ENCODE results near the gene MRPS6. TPM values are rescaled to one million over a fixed set of nuclear protein-coding genes. Genes with fewer than 3 reads are reported as not detected.

Gene MRPS6
- total RNA-seq, 1 experiment from 2014 or later: 55.1 TPM

DNA sequence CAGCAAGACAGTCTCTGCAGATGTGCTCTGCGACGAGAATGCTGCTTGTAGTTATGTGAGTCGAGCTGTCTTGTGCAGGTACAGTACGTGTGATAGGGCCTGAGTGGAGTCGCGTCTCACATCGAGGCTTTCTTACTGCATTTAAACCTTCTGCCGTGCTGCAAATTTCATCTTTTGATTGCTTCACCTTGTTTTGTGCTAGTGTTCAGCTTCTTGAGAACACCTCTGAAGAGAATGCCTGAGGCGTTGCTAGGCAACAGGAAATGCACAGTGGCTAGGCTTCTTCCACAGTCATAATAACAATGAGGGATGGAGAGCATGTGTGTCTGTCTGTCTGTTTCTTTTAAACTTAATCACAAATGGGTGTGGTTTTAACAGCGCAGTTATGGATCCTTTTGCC is 52.9 kb downstream of the MRPS6 start:
- Histone ChIP-seq H3K4me1 (ENCODE audit: control insufficient read depth in 1 of 2, insufficient read depth in 2 of 2, low read length in 2 of 2) (peaks cover 14 to 18% of the 10 kb centered on the region in 2 experiments; a peak in 3 of 4 replicates), H2AFZ (ENCODE audit: low read depth, low read length, poor library complexity, severe bottlenecking) (no peak overlapping the region), H3K9me3 (ENCODE audit: control insufficient read depth in 1 of 2, insufficient read depth in 1 of 2, low read depth in 1 of 2, low read length in 2 of 2) (no peaks in the 10 kb centered on the region), H3K36me3 (ENCODE audit: control insufficient read depth in 1 of 2, insufficient read depth in 2 of 2, low read length in 2 of 2) (peaks cover 7 to 10% of the 10 kb centered on the region in 2 experiments; a peak in 2 of 4 replicates), H3K27me3 (ENCODE audit: insufficient read depth, low read length) (no peaks in the 10 kb centered on the region), H3K27ac (ENCODE audit: low read depth, low read length) (no peak overlapping the region), H3K9me2 (ENCODE audit: insufficient read depth) (no peaks in the 10 kb centered on the region), H3K4me3 (replicated peaks in 1 of 2; ENCODE audit: low read depth in 1 of 2, low read length in 2 of 2) (no peak overlapping the region), H3K9ac (ENCODE audit: low read length) (no peak overlapping the region), H4K20me1 (ENCODE audit: insufficient read depth) (no peaks in the 10 kb centered on the region), H3K79me2 (ENCODE audit: insufficient read depth, low read length) (peaks cover 57% of the 10 kb centered on the region), H3K4me2 (ENCODE audit: low read length) (no peak overlapping the region)
- TF ChIP-seq, protein P1, sequence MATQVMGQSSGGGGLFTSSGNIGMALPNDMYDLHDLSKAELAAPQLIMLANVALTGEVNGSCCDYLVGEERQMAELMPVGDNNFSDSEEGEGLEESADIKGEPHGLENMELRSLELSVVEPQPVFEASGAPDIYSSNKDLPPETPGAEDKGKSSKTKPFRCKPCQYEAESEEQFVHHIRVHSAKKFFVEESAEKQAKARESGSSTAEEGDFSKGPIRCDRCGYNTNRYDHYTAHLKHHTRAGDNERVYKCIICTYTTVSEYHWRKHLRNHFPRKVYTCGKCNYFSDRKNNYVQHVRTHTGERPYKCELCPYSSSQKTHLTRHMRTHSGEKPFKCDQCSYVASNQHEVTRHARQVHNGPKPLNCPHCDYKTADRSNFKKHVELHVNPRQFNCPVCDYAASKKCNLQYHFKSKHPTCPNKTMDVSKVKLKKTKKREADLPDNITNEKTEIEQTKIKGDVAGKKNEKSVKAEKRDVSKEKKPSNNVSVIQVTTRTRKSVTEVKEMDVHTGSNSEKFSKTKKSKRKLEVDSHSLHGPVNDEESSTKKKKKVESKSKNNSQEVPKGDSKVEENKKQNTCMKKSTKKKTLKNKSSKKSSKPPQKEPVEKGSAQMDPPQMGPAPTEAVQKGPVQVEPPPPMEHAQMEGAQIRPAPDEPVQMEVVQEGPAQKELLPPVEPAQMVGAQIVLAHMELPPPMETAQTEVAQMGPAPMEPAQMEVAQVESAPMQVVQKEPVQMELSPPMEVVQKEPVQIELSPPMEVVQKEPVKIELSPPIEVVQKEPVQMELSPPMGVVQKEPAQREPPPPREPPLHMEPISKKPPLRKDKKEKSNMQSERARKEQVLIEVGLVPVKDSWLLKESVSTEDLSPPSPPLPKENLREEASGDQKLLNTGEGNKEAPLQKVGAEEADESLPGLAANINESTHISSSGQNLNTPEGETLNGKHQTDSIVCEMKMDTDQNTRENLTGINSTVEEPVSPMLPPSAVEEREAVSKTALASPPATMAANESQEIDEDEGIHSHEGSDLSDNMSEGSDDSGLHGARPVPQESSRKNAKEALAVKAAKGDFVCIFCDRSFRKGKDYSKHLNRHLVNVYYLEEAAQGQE (IDR thresholded peaks at IDR 0.05; ENCODE audit: low read depth): no peak
- no peak for TF ChIP-seq POLR2A (IDR thresholded peaks at IDR 0.05; ENCODE audit: borderline replicate concordance, extremely low read depth, insufficient read depth, insufficient read length)
- no peak for TF ChIP-seq EZH2phosphoT487 (IDR thresholded peaks at IDR 0.05; ENCODE audit: borderline replicate concordance)
- no peak for TF ChIP-seq ZFX (IDR thresholded peaks at IDR 0.05)
- TF ChIP-seq, protein P2, sequence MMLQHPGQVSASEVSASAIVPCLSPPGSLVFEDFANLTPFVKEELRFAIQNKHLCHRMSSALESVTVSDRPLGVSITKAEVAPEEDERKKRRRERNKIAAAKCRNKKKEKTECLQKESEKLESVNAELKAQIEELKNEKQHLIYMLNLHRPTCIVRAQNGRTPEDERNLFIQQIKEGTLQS (IDR thresholded peaks at IDR 0.05): no peak
- TF ChIP-seq ELF1 (IDR thresholded peaks at IDR 0.05; ENCODE audit: borderline replicate concordance, low read depth): no peak
- TF ChIP-seq SP1 (IDR thresholded peaks at IDR 0.05; ENCODE audit: low read depth): no peak
- TF ChIP-seq POLR2AphosphoS5 (IDR thresholded peaks at IDR 0.05; ENCODE audit: low read depth, low read length): no peak
- TF ChIP-seq, protein P3, sequence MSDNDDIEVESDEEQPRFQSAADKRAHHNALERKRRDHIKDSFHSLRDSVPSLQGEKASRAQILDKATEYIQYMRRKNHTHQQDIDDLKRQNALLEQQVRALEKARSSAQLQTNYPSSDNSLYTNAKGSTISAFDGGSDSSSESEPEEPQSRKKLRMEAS (IDR thresholded peaks at IDR 0.05): no peak
- TF ChIP-seq EZH2 (IDR thresholded peaks at IDR 0.05): no peak
- TF ChIP-seq JUND (IDR thresholded peaks at IDR 0.05): no peak
- TF ChIP-seq, protein P4, sequence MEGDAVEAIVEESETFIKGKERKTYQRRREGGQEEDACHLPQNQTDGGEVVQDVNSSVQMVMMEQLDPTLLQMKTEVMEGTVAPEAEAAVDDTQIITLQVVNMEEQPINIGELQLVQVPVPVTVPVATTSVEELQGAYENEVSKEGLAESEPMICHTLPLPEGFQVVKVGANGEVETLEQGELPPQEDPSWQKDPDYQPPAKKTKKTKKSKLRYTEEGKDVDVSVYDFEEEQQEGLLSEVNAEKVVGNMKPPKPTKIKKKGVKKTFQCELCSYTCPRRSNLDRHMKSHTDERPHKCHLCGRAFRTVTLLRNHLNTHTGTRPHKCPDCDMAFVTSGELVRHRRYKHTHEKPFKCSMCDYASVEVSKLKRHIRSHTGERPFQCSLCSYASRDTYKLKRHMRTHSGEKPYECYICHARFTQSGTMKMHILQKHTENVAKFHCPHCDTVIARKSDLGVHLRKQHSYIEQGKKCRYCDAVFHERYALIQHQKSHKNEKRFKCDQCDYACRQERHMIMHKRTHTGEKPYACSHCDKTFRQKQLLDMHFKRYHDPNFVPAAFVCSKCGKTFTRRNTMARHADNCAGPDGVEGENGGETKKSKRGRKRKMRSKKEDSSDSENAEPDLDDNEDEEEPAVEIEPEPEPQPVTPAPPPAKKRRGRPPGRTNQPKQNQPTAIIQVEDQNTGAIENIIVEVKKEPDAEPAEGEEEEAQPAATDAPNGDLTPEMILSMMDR (IDR thresholded peaks at IDR 0.05 in 2 of 3, conservative IDR thresholded peaks at IDR 0.05 in 1 of 3; ENCODE audit: borderline replicate concordance in 1 of 3, insufficient read depth in 1 of 3, low read depth in 2 of 3, low read length in 2 of 3): no peak
- TF ChIP-seq YY1 (IDR thresholded peaks at IDR 0.05; ENCODE audit: extremely low read depth, insufficient replicate concordance, low read depth, low read length): no peak
- TF ChIP-seq FOSL1 (IDR thresholded peaks at IDR 0.05; ENCODE audit: low read depth): no peak
- TF ChIP-seq CBX3 (IDR thresholded peaks at IDR 0.05; ENCODE audit: low read depth): no peak
- ChIA-PET RAD21 (ENCODE audit: low non-redundant PET in 1 of 2, low total read pairs in 2 of 2, uncharacterized antibody in 2 of 2, unreplicated experiment in 2 of 2) (no interaction called here), CTCF (no interaction called here), POLR2A (interaction anchor here (0.6 kb wide), 1 partner anchor 9 kb away, joined by 3 read pairs; no protein-coding TSS in a partner anchor)
- ATAC-seq: no peak
- no TSS peak for BruUV-seq (replicated peaks)
- DNase-seq (ENCODE audit: low read depth, low spot score): no peak
- intact Hi-C loops (cut with micrococcal nuclease): no loop called here
